ENCODE results near the gene CXXC1.

DNA sequence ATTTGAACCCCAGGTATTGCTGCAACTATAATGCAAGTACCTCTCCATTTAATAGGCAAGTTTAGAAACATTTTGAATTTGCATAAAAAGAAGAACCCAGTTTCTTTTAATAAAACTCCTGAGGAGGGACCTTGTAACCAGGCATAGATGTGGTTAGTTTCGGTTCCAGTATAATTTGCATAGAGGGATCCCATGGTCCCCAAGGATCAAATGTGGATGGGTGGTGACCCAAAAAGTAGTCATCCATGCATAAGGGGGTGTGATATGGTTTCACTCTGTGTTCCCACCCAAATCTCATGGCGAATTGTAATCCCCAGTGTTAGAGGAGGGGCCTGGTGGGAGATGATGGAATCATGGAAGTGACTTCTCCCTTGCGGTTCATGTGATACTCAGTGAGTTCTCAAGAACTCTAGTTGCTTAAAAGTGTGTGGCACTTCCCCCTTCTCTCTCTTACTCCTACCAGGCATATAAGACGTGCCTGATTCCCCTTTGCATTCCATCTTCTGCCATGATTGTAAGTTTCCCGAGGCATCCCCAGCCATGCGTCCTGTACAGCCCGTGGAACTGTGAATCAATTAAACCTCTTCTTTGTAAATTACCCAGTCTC is 47.2 kb upstream of the CXXC1 start:
- TF ChIP-seq GATA2 (IDR thresholded peaks at IDR 0.05; ENCODE audit: low read depth, low read length) (no peak), GATA3 (IDR thresholded peaks at IDR 0.05; ENCODE audit: low read depth, low read length) (no peak)
